Measurements from ENCODE around the gene CDH4. TPM values are rescaled to one million over a fixed set of nuclear protein-coding genes. Genes with fewer than 3 reads are reported as not detected.

Gene CDH4
- total and polyA plus RNA-seq, 2 donors (not counting 3 experiments of a cell fraction or from before 2014, with no cell fraction given): 0.17 to 0.51 TPM

- dilution Hi-C loops (cut with MboI; ENCODE audit: extremely low pct_ligation_motif_present, low sequenced_read_pairs): no loop called here
- H3K9me3 ChIP-seq (replicated peaks; ENCODE audit: control insufficient read depth, insufficient read depth, low read length): peaks cover 6% of the 10 kb centered on the region
- H4K20me1 ChIP-seq (replicated peaks; ENCODE audit: control insufficient read depth, extremely low read depth, insufficient read depth, low read length): no peaks in the 10 kb centered on the region
- no peak overlapping the region for H2AFZ ChIP-seq (ENCODE audit: low read depth, low read length)
- no peaks in the 10 kb centered on the region for H3K79me2 ChIP-seq (ENCODE audit: control insufficient read depth, insufficient read depth, low read length)
- no peaks in the 10 kb centered on the region for H3K9me1 ChIP-seq (replicated peaks; ENCODE audit: control insufficient read depth, extremely low read depth, insufficient read depth, low read length)
- H3K4me1 ChIP-seq (ENCODE audit: control insufficient read depth, extremely low read depth, insufficient read depth, low read length): no peaks in the 10 kb centered on the region
- TF ChIP-seq MAX (IDR thresholded peaks at IDR 0.05; ENCODE audit: insufficient read depth, insufficient read length) (no peak), JUN (IDR thresholded peaks at IDR 0.05; ENCODE audit: borderline replicate concordance, insufficient read depth, insufficient read length, low read depth) (no peak), FOS (IDR thresholded peaks at IDR 0.05; ENCODE audit: borderline replicate concordance, insufficient read depth, low read length) (no peak), MYC (IDR thresholded peaks at IDR 0.05; ENCODE audit: low read depth, low read length) (no peak), POLR2A (IDR thresholded peaks at IDR 0.05; ENCODE audit: low read depth, low read length) (no peak), GATA2 (IDR thresholded peaks at IDR 0.05; ENCODE audit: insufficient read depth, insufficient read length, low read depth, low read length) (no peak), EZH2 (IDR thresholded peaks at IDR 0.05; ENCODE audit: borderline replicate concordance, low read depth, low read length, severe bottlenecking) (no peak), CTCF (IDR thresholded peaks at IDR 0.05; ENCODE audit: extremely low read depth in 1 of 2, insufficient read depth in 1 of 2, low read depth in 1 of 2, low read length in 2 of 2) (no peak), POLR2AphosphoS5 (IDR thresholded peaks at IDR 0.05; ENCODE audit: insufficient read depth, low read depth, low read length) (no peak)
- H3K4me2 ChIP-seq (ENCODE audit: insufficient read depth, low read length): no peak overlapping the region
- intact Hi-C loops (cut with micrococcal nuclease): no loop called here
- H3K27me3 ChIP-seq (ENCODE audit: control insufficient read depth in 2 of 2, insufficient read depth in 2 of 2, low read length in 2 of 2): no peaks in the 10 kb centered on the region
- FAIRE-seq: no peak
- CTCF ChIA-PET: no interaction called here
- no peak overlapping the region for H3K9ac ChIP-seq (replicated peaks; ENCODE audit: extremely low read depth, insufficient read depth, low read length)
- H3K4me3 ChIP-seq (replicated peaks in 1 of 3; ENCODE audit: insufficient read depth in 1 of 3, low read depth in 1 of 3, low read length in 3 of 3): no peak overlapping the region
- H3K27ac ChIP-seq (ENCODE audit: insufficient read depth, low read depth, low read length): no peak overlapping the region
- BruUV-seq (replicated peaks): no TSS peak
- DNase-seq (ENCODE audit: low read depth, low spot score): no peak
- H3K36me3 ChIP-seq (ENCODE audit: control insufficient read depth in 2 of 2, extremely low read depth in 1 of 2, insufficient read depth in 2 of 2, low read length in 2 of 2): no peaks in the 10 kb centered on the region
- POLR2A ChIA-PET: no interaction called here
These were observed 270.5 kb downstream of the CDH4 start for GRCh38 chr20:61522498-61523090.

All from endothelial cell of umbilical vein (primary cell).